ENCODE measurements around the gene PGAM5.

Gene PGAM5

DNA sequence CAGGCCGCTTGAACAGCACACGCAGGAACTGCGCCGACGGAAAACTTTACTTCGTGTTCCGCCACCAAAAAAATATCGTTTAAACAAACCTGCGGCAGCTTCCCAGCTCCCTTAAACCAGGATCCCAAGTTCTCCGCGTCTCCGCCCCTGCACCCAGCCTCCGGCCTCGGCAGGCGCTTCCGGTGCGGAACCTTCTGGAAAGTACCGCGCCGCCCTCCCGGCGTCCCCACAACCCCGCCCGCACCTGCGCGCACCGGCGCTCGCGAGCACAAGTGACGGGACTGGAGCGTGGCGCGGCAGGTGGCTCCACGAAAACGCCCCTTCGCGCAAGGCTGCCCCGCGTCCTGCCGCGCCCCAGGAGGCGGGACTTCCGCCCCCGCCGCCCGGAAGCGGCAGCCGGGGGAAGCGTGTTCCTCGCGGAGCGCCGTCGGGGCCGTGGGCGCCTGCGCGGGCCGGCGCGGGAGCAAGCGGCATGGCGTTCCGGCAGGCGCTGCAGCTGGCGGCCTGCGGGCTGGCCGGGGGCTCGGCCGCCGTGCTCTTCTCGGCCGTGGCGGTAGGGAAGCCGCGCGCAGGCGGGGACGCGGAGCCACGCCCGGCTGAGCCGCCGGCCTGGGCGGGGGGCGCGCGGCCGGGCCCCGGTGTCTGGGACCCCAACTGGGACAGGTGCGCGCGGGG, at the start of gene PGAM5:
TSS of gene PGAM5 (plus strand) at position 438 of the 675 bp plus-strand sequence. CDS start at position 473, 35 bp downstream.
- no peak for FAIRE-seq

DNA sequence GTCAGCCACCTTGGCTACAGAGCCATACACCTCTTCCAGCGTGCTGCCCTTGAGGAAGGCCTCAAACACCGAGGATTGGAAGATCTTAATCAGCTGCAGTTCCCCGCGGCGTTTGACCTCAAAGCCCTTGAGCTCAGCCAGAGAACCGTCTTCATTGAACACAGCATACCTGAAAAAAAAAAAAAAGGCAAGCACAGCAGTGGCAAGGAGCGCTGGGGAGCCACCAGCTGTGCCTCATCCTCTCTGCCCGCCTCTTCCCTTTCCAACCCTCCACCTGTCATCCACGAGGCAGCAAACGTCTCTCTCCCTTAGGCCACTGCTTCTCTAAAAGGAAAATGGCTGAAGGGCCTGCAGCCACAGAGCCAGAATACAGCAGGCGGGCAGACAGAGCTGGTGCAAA, 49.6 kb upstream of the PGAM5 start:
- no peak for FAIRE-seq

DNA sequence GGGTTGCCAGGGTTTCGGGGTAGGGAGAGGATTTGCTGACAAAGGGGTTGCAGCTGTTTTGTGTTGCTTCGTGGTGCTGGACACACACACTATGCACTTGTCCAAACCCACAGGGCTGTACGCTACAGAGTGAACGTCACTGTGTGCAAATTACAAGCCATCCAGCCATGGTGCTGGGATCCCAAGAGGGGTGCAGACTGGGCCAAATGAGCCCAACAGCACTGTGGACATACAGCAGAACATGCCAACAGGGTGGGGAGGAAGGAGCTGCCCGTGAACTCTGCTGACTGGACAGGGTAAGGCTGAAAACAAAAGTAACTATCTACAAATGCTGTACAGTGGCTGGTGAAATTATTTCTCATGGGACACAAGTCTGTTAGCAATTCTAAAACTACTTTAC, 48.7 kb upstream of the PGAM5 start:
- no peak for FAIRE-seq

DNA sequence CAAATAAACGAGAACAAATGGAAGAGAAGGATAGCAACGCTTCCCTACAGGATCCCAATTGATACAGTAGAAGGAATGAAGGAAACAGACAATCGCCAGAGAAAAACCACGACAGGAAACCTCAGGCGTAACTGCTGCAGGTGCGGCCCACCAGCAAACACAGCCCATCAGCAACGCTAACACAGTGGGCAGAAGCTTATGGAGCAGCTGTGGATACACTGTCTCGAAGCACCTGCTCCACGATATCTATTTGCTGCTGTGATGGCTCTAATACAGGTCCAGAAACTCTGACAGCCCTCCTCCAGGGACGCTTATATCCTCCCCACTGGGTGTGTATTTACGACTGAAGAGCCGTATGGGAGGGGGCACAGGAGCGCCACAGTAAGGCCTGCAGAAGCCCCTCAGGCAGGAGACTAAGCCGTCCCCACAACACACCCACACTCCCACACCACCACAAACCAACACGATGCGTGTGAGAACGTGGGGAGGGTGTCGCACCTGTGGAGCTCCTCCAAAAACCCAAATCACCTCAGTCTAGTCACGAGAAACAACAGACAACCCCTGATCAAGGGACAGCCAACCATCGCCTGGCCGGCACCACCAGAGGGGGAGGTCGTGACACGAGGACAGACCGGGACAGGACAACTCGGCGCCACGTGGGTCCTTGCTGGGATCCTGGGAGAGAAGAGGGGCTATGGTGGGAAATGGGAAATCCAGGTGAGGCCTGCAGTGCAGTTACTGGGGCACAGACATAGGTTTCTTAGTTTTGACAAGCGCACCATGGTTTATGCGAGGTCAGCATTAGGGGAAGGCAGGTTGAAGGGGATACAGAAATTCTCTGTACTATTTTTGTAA, 47.5 kb upstream of the PGAM5 start:
- no peak for FAIRE-seq

DNA sequence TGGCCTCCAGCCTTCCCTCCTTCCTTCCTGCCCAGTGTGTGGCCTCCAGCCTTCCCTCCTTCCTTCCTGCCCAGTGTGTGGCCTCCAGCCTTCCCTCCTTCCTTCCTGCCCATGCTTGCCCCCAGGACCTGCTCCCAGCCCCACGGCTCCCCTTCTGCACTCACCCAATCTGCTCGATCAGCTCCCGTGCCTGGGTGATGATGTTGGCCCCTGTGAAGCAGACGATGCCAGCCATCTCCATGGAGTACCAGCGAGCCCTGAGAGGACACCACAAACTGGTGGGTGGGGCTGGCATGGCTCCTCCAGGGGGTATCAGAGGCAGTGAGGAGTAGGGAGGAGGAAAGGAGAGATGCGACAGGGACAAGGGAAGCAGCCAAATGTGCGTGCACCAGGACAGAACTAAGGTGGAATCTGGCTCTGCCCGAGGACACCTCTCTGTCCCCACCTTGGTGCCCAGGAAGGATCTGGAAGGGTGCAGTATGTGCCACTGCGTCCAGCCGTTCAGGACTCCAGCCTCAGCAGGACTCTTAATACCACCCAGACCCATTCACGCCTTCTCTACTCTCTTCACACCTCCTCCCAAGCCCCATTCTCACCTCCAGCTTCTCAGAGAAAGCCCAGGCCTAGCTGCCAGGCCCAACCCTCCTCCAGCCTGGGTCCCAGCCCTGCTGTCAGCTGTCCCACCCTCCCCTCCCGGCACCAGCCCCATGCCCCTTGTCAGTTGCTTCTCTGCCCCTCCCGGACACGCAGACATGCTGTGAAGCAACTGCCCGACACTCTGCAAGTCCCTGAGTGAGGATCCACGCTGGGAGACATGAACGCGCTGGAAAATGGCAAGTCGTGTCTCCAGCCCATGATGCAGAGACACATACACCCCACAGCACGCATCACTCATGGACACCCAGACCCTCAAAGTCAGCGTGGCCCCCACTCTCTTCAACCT, 46.2 kb upstream of the PGAM5 start:
- no peak for FAIRE-seq

DNA sequence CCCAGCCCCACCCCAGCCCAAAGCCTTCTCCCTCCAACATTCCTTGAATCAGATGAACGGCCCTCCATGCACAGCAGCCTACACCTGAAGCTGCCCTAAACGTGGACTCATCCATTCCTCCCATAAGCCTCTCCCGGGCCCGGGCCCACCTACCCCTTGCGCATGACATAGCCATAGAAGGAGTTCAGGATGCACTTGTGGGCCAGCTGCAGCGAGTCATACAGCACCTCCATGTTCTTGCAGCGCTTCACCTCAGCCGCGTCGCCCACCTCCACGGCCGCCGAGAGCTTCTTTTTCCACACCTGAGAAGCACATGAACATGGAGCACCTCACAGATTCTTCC, 45.5 kb upstream of the PGAM5 start:
- FAIRE-seq, result no peak

DNA sequence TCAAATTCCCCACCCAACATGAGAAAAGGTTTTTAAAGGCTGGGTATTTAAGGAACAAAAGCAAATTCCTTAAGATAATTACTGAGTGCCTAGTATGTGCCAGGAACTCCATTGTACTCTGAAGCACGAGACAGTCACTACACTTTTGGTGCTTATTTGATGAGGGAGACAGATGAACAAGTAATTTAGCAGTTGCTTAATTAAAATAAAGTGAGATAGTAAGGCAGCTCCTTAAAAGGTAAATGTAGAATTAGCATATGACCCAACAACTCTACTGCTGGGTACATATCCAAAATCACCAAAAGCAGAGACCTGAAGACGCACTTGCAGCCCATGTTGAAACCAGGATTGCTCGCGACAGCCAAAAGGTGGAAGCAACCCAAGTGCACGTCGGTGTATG, 44.8 kb upstream of the PGAM5 start:
- FAIRE-seq, result no peak

DNA sequence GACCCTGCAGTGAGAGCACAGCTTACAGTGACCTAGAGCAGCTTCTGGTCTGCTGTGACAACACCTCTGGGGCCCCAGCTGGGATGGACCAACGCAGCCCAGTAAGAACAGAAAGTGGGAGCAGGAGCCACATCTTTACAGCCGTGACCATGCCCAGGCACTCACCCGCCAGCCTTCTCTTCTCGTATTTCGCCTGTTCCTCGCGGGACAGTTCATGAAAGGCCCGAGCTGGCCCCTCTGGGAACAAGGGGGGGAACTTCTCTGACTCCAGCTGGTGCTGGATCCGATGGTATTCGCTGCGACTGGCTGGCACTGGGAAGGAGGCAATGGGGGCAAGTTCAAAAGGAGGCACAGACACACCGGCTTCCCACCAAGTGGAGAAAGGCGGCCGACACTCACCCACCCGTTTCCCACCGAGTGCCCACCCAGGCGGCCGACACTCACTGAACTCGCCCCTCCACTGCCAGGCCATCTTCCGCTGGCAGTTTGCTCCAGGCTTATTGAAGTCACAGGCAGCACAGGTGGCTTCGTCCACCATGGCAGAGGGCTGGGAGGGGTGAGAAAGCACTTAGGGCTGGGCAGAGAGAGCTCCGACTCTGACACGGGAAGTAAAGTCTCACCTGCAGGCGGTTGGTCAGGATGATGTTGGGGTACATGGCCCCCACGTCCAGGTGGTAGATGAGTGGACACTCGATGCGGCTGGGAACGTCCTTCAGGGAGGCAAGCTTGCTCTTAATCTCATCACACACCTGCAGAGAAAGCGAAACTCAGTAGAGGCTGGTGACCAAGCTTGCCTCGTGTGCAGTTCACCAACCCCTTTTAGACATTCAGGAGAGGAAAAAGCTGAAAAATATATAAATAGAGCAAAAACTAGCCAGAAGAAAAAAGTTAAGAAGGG, 42.2 kb upstream of the PGAM5 start:
- no peak for FAIRE-seq

DNA sequence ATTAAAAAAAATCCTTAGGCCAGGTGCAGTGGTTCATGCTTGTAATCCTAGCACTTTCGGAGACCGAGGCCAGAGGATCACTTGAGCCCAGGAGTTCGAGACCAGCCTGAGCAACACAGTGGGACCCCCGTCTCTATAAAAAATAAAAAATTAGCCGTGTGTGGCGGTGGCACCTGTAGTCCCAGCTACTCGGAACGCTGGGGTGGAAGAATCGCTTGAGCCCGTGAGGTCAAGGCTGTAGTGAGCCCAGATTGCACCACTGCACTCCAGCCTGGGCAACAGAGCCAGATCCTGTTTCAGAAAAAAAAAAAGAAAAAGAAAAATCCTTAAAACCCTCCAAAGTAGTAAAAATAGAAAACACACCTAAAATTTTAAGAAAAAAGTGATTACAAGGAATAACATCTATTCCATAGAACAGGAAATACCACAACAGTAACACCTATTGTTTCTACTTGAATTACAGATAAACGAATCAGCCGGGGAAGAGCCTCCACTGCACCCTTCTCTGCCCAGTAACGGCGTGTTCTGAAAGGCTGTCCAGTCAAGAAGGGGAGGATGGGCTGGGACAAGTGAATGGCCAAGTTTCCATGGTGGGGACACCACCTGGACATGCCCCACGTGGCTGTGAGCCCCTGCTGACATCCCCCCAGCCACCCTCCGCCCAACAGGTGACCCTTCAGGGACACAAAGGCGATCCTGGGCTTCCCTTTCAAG, 41.3 kb upstream of the PGAM5 start:
- FAIRE-seq, result no peak

DNA sequence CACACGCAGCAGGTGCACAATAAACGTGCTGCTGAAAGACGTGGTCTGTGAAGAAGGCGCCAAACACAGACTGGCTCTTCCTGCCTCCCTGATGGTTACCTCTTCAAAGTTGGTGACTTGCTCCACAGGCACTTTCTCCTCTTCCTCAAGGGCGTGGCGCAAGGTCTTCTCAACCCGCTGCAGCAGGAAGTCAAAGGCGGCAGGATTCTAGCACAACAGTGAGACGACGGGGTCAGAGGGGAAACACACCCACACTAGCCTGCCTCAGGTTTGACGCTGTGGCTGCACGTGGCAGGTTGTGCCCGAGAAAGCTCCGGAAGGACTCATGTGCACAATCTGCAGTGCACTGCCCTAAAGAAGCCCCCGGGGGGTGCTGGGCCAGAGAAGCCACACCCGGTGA, 38.5 kb upstream of the PGAM5 start:
- no peak for FAIRE-seq

DNA sequence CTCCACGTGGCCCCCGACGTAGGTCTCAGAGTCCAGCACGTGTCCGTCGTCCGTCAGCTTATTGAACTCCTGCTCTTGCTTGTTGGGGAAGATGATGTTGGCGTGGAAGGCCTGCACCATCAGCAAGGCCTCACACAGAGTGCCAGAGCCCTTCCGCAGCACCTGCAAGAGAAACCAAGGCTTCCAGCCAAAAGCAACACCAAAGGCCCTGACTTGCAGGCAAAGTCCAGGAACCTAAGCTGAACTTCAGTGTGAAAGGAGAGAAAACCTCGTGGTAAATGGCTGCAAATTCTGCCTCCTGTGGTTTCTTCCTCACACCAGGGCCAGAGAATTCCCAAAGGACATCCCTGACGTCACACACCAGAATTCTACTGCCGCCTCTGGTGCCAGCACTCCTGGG, 38.0 kb upstream of the PGAM5 start:
- no peak for FAIRE-seq

DNA sequence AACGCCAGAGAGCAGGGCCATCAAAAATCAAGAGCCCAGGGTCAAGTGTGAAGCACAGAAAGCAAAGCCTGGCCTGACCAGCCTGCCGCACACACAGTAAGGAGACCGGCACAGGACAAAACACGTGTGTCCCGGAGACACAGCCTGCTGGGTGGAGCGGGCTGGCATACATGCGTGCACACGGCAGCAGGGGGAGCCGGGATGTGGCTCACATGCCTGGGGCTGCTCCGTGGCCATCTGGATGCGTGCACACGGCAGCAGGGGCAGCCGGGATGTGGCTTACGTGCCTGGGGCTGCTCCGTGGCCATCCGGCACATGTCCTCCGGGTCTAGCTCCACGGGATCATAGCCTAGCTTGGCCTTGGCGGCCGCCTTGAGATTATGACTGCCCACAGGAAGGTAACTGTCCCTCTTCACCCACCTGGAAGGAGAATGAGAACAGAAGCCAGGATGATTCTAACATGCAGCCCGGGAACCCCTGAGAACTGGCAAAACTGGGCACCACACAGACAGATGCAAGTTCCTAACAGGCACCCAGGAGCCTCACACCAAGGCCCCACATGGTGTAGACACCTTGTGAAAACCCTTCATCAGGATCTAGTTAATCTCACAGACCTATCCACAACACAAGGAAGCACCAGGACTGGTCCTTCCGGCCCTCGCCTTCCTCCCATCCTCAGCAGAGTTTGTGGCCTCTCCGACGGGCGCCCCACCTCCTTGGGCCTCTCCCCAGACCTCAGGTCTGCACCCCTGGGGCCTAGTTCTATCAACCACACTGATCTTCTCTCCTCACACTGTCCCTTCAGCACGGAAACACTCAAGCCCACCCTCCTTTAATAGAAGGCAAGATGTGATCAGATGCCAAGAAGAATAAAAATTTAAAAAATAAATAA, 37.1 kb upstream of the PGAM5 start:
- no peak for FAIRE-seq

DNA sequence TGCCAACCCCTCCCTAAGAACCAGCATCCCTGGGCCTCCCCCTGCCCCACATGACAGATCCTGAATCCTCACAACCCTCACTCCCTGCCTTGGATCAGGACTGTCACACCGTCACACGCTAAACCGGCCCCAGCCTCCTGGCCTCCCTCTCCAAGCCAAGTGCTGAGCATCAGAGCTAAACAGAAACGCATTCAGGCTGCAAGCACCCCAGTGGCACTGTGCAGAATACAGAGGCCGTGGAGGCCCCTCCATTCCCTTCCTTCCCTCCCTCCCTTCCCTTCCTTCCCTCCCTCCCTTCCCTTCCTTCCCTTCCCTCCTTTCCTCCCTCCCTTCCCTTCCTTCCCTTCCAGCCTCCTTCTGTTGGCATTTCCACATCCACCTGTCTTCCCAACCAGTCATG, 36.1 kb upstream of the PGAM5 start:
- no peak for FAIRE-seq

DNA sequence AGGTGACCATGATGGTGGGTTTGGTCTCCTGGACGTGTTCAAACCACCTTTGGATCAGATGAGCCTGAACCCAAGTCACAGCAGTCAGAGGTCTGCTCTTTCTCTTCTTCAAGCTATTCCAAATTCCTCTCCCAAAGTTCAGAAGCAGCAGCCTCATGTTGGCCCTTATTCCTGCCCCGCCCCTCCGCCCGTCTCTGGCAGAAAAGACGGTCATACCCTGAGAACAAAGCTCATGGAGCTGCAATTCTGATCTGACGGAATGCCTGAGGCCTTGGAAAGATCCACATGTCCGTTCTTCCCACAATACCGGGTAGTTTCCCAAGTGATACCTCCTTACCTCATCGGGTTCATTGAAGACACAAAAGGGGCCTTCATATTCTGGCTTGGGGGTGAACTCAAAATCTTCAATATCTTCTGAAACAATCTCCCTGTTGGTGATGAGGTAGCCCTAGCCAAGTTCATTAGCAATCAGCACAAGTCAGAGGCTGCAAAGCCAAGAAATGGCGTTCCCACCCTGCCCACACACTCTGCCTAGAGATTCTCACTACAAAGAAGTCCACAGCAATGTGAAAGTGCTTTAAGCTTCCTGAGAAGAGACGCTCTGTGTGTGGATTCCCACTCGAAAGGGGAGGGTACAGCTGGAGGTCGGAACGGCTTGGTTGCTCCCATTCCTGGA, 34.7 kb upstream of the PGAM5 start:
- no peak for FAIRE-seq

DNA sequence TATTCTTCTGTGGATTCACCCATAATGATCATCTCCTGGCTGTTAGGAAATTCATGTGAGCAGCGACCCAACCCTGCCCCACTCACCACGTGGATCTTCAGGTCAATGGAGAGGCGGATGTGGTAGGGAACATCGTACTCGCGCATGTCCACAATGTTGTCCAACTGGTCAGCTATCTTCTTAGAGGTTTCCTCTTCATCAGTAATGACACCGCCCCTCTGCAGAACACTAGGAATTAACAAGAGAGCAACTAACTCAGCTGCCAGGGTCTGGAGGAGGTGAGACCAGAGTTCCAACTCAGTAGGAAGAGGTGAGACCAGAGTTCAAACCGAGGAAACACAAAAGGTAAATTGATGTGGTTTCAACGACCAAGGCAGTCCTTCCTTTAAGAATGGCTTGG, 33.1 kb upstream of the PGAM5 start:
- FAIRE-seq, result no peak

DNA sequence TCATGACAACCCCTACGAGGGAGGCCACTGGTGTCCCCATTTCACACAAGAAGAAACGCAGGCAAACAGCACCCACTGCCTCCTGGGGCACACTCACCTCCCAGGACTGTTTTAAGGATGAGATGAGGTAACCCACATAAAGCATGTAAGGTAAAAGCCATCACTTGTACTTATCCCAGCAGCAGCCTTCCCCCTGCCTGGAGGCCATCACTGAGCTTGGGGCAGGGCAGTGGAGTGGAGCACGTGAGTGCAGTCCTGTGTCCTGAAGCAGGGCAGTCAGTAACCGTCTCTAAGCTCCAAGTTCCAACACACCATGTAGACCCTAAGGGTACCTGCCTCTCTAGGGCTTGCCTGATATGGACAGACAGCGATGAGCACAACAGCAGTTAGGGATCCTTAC, 25.2 kb upstream of the PGAM5 start:
- FAIRE-seq, result no peak

DNA sequence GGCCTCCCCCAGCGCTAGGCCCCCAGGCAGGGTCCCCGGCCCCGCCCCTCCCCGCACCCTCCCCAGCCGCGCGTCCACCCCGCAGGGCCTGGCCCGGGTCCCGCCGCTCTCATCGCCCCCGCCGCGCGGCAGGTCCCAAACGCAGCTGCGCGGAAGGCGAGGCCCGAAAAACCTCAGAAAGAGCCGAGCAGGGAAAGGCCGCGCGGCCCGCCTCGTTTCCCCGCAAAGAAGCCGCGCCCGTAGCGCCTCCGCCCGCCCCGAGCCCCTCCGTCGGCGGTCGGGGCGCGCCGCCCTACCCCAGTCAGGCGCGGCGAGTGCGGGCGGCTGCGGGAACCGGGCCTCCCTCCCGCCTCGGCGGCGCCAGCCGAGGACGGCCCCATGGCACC, 23.8 kb upstream of the PGAM5 start:
- FAIRE-seq, result no peak

DNA sequence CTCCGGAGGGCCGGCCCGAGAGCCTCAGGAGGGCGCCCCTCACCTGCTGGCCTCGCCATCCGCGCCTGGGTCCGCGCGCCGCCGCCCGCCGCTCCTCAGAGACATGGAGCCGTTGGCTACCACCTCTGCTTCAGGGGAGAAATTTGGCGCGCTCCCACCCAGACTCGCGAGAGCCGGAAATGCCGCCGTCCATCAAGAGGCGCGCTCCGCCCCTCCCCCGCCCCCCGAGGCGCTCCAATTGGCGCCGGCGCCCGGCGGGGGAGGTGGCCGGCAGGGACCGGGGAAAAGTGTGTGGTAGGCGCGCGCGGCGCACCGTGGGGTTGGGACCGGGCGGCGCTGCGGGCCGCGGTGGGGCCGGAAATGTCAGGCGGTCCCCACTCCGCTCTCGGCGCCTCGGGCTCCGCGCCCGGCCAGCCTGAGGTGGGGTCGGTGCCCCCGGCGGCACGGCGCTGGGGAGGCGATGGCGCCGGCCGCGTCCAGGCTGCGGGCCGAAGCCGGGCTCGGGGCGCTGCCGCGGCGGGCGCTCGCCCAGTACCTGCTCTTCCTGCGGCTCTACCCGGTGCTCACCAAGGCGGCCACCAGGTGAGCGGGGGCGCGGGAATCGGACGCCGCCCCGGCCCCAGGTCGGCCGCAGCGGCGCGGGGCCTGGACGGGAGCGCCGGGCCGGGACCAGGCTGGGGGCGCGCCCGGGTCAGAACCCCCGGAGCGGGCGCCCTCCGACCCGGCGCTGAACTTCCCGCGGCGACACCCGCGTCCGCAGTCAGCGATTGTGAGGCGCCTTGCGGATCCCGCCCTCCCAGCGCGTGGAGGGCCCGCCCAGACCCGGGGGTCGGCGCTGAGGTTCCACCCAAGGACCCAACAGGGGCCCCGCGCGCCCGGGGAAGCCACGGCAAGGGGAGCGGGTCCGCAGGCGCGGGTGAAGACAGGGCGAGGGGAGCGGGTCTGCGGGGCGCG, 23.2 kb upstream of the PGAM5 start, which contains the start of the genes POLE and PXMP2:
TSS of gene POLE (minus strand) at position 132 of the 954 bp plus-strand sequence. CDS start at position 105, 27 bp downstream.
TSS of gene PXMP2 (plus strand) at position 377 of the 954 bp plus-strand sequence. CDS start at position 461, 84 bp downstream.
- FAIRE-seq, result no peak

DNA sequence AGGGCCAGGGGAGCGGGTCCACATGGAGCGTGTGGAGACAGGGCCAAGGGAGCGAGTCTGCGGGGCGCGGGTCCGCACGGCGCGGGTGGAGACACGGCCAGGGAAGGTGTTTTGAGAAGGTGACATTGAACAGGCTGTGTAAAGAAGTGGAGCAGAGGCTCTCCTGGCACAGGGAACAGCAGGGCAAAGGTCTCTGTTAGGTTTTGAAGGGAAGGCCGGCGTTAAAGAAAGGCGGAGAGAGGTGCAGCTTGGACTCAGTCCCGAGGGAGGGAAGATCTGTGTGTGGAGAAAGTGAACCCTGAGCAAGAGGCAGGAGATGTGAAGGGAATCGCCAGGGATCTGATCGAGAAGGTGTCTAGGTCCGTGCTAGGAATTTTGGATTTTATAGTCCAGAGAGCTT, 21.4 kb upstream of the PGAM5 start:
- FAIRE-seq, result no peak
